B cell (primary cell): ENCODE measurements around the gene MOGAT3.

Source experiments
- EZH2 ChIP-seq: IDR thresholded peaks from 2 replicates; pipeline ENCODE4 v1.6.1; 2012; ENCODE audit warnings: borderline replicate concordance, low read depth, mild to moderate bottlenecking, moderate library complexity, low read length; ENCODE audit not compliant: insufficient read depth, poor library complexity, severe bottlenecking
- TF ChIP-seq, protein P1 (sequence below): fragments of 200-600 bp; IDR thresholded peaks from one replicate; pipeline ENCODE4 v1.8.0; 2022; ENCODE audit warnings: antibody characterized with exemption, mild to moderate bottlenecking

DNA sequence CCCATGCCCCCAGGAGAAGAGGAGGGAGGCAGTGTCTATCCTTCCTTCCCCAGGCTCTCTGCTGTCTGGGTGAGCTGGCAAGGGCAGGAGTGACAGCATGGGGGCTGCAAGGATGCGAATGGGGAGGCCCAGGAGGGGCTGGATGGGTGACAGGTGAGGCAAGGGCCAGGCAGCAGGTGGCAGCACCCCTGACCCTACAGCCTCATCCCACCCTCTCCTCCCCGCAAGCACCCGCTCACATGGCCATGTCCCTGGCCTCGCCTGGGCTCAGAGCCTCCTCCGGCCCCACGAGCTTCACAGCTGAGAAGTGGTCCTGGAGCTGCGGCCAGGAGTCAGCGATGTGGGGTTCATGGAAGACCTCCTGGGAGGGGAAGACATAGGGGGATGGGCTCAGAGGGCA lies 11.2 kb upstream of the MOGAT3 start:
- TF ChIP-seq EZH2, result no peak
- TF ChIP-seq, protein P1, sequence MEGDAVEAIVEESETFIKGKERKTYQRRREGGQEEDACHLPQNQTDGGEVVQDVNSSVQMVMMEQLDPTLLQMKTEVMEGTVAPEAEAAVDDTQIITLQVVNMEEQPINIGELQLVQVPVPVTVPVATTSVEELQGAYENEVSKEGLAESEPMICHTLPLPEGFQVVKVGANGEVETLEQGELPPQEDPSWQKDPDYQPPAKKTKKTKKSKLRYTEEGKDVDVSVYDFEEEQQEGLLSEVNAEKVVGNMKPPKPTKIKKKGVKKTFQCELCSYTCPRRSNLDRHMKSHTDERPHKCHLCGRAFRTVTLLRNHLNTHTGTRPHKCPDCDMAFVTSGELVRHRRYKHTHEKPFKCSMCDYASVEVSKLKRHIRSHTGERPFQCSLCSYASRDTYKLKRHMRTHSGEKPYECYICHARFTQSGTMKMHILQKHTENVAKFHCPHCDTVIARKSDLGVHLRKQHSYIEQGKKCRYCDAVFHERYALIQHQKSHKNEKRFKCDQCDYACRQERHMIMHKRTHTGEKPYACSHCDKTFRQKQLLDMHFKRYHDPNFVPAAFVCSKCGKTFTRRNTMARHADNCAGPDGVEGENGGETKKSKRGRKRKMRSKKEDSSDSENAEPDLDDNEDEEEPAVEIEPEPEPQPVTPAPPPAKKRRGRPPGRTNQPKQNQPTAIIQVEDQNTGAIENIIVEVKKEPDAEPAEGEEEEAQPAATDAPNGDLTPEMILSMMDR, result no peak
